Left lung (tissue), 10 donors: Measurements from ENCODE around the gene KMT2E. TPM values are rescaled to one million over a fixed set of nuclear protein-coding genes. Genes with fewer than 3 reads are reported as not detected.

Source experiments
- ATAC-seq: fragments of 200-7000 bp; cut with Tn5 transposase; one replicate; pipeline ENCODE4 v1.9.1; 2020; ENCODE audit warnings: moderate library complexity
- DNase-seq, 4 donors: peaks; one replicate each; pipeline ENCODE4 v3.0.0-alpha.2; 2013 to 2020
- H3K27ac ChIP-seq, 2 donors: fragments of 200-600 bp; sonication (generic) in 1 of 2; one replicate each; pipeline versions ENCODE4 v1.5.0 to v1.8.0; 2020 to 2021
- H3K27me3 ChIP-seq, 2 donors: fragments of 200-600 bp; sonication (generic) in 1 of 2; one replicate each; pipeline versions ENCODE4 v1.5.0 to v1.8.0; 2020 to 2021
- H3K36me3 ChIP-seq, 2 donors: fragments of 200-600 bp; sonication (generic) in 1 of 2; one replicate each; pipeline versions ENCODE4 v1.5.0 to v1.8.0; 2020 to 2021
- H3K4me1 ChIP-seq, 2 donors: fragments of 200-600 bp; one replicate each; pipeline ENCODE4 v1.8.0; 2021
- H3K4me3 ChIP-seq, 2 donors: fragments of 200-600 bp; sonication (generic) in 1 of 2; one replicate each; pipeline versions ENCODE4 v1.5.0 to v1.8.0; 2020 to 2021; ENCODE audit warnings: mild to moderate bottlenecking in 1 of 2
- H3K9me3 ChIP-seq, 2 donors: fragments of 200-600 bp; sonication (generic) in 1 of 2; one replicate each; pipeline versions ENCODE4 v1.5.0 to v1.8.0; 2020 to 2021
- intact Hi-C, 2 donors: fragments of 100-400 bp; cut with DNase I; formaldehyde crosslinking; loops; one replicate each; pipeline versions ENCODE4 v1.11.2 to v1.14.2; 2022
- polyA plus RNA-seq, 6 donors: library from polyadenylated mRNA; unstranded; fragments of 120-200 nt; gene quantifications; one replicate each; pipeline ENCODE4 v1.2.1, GENCODE V29; 2013; ENCODE audit not compliant: insufficient read length in 6 of 6
- total RNA-seq, 2 donors: library from RNA; stranded (reverse); fragmentation: NEBNext Ultra II Directional; extraction: Animal tissue kit (Norgen Biotek cat#: 25700); gene quantifications; one replicate each; pipeline ENCODE4 v1.2.1, GENCODE V29; 2021
- TF ChIP-seq, protein P1 (sequence below), 2 donors: fragments of 200-600 bp; sonication (generic) in 1 of 2; IDR thresholded peaks; one replicate each; pipeline versions ENCODE4 v1.5.0 to v1.8.0; 2021; ENCODE audit warnings: antibody characterized with exemption in 2 of 2
- donor health status: DM: no; HTN: yes; CAD: no.
- donor health status: DM: no; HTN: no; CAD: no.

The KMT2E gene
- total and polyA plus RNA-seq, 8 donors, result 74.5 to 101 (median 84.7) TPM

DNA sequence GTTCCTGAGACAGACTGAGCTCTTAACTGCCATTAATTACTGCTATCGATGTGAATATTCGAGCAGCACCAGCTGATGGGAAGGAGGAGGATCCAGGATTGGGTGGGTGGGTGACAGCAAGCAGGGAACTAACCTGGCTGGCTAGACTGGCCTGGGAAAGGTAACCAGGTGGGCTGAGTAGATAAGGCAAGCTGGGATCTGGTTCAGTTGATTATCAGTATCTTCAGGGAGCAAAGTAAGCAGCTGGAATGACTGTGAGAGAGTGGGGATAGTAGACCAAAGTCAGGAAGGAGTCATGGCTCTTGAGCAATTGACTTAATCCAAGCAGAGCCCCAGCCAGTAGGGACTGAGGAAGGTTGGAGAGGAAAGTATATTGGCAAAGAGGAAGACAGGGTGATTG, 46.9 kb upstream of the KMT2E start:
- Histone ChIP-seq H3K9me3 (no peaks in the 10 kb centered on the region), H3K27ac (no peak overlapping the region), H3K36me3 (no peaks in the 10 kb centered on the region), H3K4me1 (peaks cover 8 to 34% of the 10 kb centered on the region in 2 donors), H3K27me3 (no peaks in the 10 kb centered on the region), H3K4me3 (no peak overlapping the region)
- TF ChIP-seq, protein P1, sequence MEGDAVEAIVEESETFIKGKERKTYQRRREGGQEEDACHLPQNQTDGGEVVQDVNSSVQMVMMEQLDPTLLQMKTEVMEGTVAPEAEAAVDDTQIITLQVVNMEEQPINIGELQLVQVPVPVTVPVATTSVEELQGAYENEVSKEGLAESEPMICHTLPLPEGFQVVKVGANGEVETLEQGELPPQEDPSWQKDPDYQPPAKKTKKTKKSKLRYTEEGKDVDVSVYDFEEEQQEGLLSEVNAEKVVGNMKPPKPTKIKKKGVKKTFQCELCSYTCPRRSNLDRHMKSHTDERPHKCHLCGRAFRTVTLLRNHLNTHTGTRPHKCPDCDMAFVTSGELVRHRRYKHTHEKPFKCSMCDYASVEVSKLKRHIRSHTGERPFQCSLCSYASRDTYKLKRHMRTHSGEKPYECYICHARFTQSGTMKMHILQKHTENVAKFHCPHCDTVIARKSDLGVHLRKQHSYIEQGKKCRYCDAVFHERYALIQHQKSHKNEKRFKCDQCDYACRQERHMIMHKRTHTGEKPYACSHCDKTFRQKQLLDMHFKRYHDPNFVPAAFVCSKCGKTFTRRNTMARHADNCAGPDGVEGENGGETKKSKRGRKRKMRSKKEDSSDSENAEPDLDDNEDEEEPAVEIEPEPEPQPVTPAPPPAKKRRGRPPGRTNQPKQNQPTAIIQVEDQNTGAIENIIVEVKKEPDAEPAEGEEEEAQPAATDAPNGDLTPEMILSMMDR (IDR thresholded peaks at IDR 0.05), result no peak
- ATAC-seq (no peak), DNase-seq (no peak)
- intact Hi-C loops, result no loop called here

DNA sequence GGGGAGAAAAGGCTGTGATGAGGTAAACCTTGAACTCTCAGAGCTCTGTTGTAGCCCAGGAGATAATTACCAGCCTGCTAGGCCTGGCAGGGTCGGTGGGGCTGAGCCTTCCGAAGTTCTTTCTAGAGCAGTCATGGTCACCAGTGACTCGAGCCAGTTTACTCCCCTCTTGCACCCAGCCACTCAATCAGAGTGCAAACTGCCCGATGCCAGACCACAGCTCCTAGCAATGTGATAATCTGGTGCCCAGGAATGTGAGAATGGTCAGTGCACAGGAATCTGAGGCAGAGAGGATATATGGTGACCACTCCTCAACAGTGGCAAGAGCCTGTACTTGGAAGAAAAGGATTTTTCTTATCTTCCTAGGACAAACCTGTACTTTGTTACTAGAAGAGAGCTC, 46.4 kb upstream of the KMT2E start:
- Histone ChIP-seq H3K9me3 (no peaks in the 10 kb centered on the region), H3K27me3 (no peaks in the 10 kb centered on the region), H3K4me1 (peaks cover 8 to 34% of the 10 kb centered on the region in 2 donors), H3K36me3 (no peaks in the 10 kb centered on the region), H3K27ac (no peak overlapping the region), H3K4me3 (no peak overlapping the region)
- DNase-seq, result no peak
- intact Hi-C loops, result no loop called here
- no peak for ATAC-seq
- TF ChIP-seq, protein P1 (IDR thresholded peaks at IDR 0.05), result no peak

DNA sequence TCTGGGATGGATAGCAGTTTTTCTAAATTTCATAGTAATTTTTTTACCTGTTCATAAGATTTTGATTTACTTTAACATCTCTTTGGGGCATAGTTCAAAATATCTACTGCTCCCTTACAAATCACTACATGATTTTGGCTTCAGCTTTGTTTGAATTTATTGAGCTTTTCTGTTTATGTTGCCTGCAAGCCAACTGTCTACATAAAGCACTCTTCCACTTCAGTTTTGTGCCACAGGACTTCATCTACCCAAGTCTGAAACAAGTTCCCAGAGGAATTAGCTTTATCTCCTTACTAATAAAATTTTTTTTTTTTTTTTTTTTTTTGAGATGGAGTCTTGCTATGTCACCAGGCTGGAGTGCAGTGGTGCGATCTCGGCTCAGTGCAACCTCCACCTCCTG, 45.4 kb upstream of the KMT2E start:
- DNase-seq (no peak), ATAC-seq (no peak)
- Histone ChIP-seq H3K27me3 (no peaks in the 10 kb centered on the region), H3K4me1 (peaks cover 8 to 31% of the 10 kb centered on the region in 2 donors), H3K4me3 (no peak overlapping the region), H3K9me3 (no peaks in the 10 kb centered on the region), H3K27ac (peak overlapping the region; percentile 13 to 15), H3K36me3 (no peaks in the 10 kb centered on the region)
- intact Hi-C loops, result no loop called here
- TF ChIP-seq, protein P1 (IDR thresholded peaks at IDR 0.05), result no peak

DNA sequence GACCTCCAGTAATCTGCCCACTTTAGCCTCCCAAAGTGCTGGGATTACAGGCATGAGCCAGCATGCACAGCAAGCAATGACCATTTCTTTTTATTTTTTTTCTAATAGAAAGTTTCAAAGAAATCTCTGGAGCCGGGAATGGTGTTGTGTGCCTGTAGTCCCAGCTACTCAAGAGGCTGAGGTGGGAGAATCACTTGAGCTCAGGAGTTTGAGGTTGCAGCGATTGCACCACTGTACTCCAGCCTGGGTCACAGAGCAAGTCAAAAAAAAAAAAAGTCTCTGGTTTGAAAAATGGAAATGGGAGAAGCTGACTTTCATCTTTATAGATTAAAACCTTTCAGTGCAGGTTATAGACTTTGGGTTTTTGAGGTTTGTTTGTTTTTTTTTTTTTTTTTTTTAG, 44.8 kb upstream of the KMT2E start:
- ATAC-seq (peak; percentile 50), DNase-seq (no peak)
- Histone ChIP-seq H3K4me1 (peaks cover 8 to 32% of the 10 kb centered on the region in 2 donors), H3K9me3 (no peaks in the 10 kb centered on the region), H3K36me3 (no peaks in the 10 kb centered on the region), H3K27ac (peak overlapping the region; percentile 13 to 15), H3K4me3 (no peak overlapping the region), H3K27me3 (no peaks in the 10 kb centered on the region)
- intact Hi-C loops, result no loop called here
- TF ChIP-seq, protein P1 (IDR thresholded peaks at IDR 0.05), result no peak

DNA sequence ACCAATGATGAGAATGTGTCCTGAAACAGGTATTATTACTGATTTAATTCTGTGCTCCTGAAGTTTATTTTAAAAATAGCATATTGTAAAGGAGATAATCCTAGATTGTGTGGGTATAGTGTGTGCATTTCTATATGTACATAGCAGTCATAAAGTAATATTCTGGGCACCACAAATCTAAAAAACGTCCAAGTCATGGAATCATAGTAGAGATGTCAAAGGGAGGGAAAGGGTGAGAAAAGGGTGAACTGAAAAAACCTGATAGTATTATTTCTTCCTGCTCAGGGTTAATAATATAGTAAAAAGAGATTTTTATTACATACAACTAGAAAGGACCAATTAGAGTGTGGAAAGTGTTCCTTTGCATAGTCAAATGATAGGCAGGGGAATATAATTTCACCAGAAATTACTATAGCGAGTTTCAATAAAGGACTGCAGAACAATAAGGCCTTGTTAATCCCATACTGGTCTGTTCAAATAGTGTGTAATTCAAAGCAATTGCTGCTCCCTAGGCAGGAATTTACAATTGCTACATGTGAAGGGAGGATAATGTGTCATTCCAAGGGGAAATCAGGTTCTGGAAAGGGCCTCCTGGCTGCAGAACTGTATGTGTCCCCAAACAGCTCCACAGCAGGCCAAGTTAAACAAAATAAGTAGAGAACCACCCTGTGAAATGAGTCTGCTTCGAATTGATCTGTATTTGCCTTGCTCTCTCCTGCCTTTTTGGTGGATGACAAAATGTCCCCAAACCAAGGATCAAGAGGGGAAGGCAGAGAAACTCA, 42.5 kb upstream of the KMT2E start:
- H3K27me3 ChIP-seq, result no peaks in the 10 kb centered on the region
- intact Hi-C loops, result no loop called here
- no peaks in the 10 kb centered on the region for H3K9me3 ChIP-seq
- peak; percentile 72 for ATAC-seq
- no peak overlapping the region for H3K4me3 ChIP-seq
- peaks cover 8 to 41% of the 10 kb centered on the region in 2 donors for H3K4me1 ChIP-seq
- H3K27ac ChIP-seq, result peak overlapping the region; percentile 47 to 55
- TF ChIP-seq, protein P1 (IDR thresholded peaks at IDR 0.05), result no peak
- no peak for DNase-seq
- H3K36me3 ChIP-seq, result no peaks in the 10 kb centered on the region
